Sigmoid colon (tissue), 4 donors: Measurements from ENCODE around the gene YWHAE.

Source experiments
- POLR2A ChIP-seq, 2 donors: fragments of 450-650 bp; IDR thresholded peaks; one replicate each; pipeline ENCODE4 v1.6.1; 2016; ENCODE audit warnings: antibody characterized with exemption in 2 of 2, mild to moderate bottlenecking in 2 of 2, moderate library complexity in 2 of 2
- POLR2AphosphoS5 ChIP-seq, 4 donors: sonication (generic); formaldehyde crosslinking; IDR thresholded peaks; one replicate each; pipeline ENCODE4 v1.6.1; 2017; ENCODE audit warnings: antibody characterized with exemption in 4 of 4
- TF ChIP-seq, protein P1 (sequence below), 4 experiments: fragments of 450-650 bp in 3 of 4; fragments of 200-600 bp in 1 of 4; IDR thresholded peaks; one replicate each; pipeline ENCODE4 v1.5.1; 2016 to 2019; ENCODE audit warnings: antibody characterized with exemption in 4 of 4, mild to moderate bottlenecking in 3 of 4, moderate library complexity in 2 of 4

GRCh38 chr17:1300371-1300905, 99.6 kb downstream of the YWHAE start:
- TF ChIP-seq, protein P1, sequence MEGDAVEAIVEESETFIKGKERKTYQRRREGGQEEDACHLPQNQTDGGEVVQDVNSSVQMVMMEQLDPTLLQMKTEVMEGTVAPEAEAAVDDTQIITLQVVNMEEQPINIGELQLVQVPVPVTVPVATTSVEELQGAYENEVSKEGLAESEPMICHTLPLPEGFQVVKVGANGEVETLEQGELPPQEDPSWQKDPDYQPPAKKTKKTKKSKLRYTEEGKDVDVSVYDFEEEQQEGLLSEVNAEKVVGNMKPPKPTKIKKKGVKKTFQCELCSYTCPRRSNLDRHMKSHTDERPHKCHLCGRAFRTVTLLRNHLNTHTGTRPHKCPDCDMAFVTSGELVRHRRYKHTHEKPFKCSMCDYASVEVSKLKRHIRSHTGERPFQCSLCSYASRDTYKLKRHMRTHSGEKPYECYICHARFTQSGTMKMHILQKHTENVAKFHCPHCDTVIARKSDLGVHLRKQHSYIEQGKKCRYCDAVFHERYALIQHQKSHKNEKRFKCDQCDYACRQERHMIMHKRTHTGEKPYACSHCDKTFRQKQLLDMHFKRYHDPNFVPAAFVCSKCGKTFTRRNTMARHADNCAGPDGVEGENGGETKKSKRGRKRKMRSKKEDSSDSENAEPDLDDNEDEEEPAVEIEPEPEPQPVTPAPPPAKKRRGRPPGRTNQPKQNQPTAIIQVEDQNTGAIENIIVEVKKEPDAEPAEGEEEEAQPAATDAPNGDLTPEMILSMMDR (IDR thresholded peaks at IDR 0.05), result no peak
- TF ChIP-seq POLR2AphosphoS5 (IDR thresholded peaks at IDR 0.05) (no peak), POLR2A (IDR thresholded peaks at IDR 0.05) (no peak)
